Liver (tissue), 3 donors: ENCODE measurements around the gene UCKL1.

ENCODE experiments used
- CTCF ChIP-seq: fragments of 150-350 bp; IDR thresholded peaks from 2 replicates; pipeline ENCODE4 v1.5.1; 2017; ENCODE audit warnings: improper control_type of control experiment, low read depth, low read length; ENCODE audit not compliant: missing input control
- GABPA ChIP-seq, 2 donors: IDR thresholded peaks in 1 of 2; conservative IDR thresholded peaks in 1 of 2; 2 replicates each; pipeline ENCODE4 v1.6.1; 2016; ENCODE audit warnings: antibody characterized with exemption in 2 of 2, mild to moderate bottlenecking in 1 of 2, moderate library complexity in 1 of 2
- JUND ChIP-seq, 2 donors: IDR thresholded peaks; 2 replicates each; pipeline ENCODE4 v1.6.1; 2016; ENCODE audit warnings: antibody characterized with exemption in 2 of 2
- RXRA ChIP-seq, 2 donors: IDR thresholded peaks; 2 replicates each; pipeline ENCODE4 v1.6.1; 2017 to 2018; ENCODE audit warnings: antibody characterized with exemption in 2 of 2, mild to moderate bottlenecking in 1 of 2
- TAF1 ChIP-seq: conservative IDR thresholded peaks from 2 replicates; pipeline ENCODE4 v1.6.1; 2016; ENCODE audit warnings: antibody characterized with exemption, mild to moderate bottlenecking
- donor health status: healthy.
- donor health status: healthy.

- no peak for TF ChIP-seq CTCF
- TF ChIP-seq JUND (IDR thresholded peaks at IDR 0.05) = no peak
- TF ChIP-seq TAF1 = no peak
- TF ChIP-seq GABPA (IDR thresholded peaks at IDR 0.05 in 1 of 2, conservative IDR thresholded peaks at IDR 0.05 in 1 of 2) = no peak
- TF ChIP-seq RXRA (IDR thresholded peaks at IDR 0.05) = no peak
These were observed 12.1 kb upstream of the UCKL1 start for GRCh38 chr20:63968136-63968927.
